GM18499 (cell line): ENCODE data around the gene TTC7B.

ENCODE experiments used
- ATAC-seq: cut with Tn5 transposase; IDR thresholded peaks from one replicate; pipeline ENCODE4 v1.9.1; 2021; ENCODE audit warnings: moderate number of reproducible peaks; ENCODE audit not compliant: insufficient read depth, unreplicated experiment

Gene TTC7B

DNA sequence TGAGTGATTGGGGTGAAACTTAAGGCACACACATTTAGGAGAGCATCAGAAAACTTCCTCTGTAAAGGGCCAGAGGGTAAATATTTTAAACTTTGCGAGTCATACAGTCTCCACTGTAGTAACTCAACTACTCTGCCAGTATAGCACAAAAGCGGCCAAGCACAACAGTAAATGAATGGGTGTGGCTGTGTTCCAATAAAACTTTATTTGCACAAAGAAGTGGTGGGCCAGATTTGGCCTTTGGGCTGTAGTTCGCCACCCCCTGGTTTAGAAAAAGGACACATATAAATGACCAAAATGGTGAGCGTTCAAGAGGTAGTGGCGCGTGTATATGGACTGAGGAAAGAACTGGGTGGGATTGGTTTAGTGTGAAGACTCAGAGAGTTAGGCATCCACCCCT is 309.5 kb downstream of the TTC7B start:
- ATAC-seq, result no peak

- no peak for ATAC-seq
These were observed 310.7 kb downstream of the TTC7B start for GRCh38 chr14:90505531-90505930.

- no peak for ATAC-seq
These were observed 311.6 kb downstream of the TTC7B start for GRCh38 chr14:90504643-90505042.

DNA sequence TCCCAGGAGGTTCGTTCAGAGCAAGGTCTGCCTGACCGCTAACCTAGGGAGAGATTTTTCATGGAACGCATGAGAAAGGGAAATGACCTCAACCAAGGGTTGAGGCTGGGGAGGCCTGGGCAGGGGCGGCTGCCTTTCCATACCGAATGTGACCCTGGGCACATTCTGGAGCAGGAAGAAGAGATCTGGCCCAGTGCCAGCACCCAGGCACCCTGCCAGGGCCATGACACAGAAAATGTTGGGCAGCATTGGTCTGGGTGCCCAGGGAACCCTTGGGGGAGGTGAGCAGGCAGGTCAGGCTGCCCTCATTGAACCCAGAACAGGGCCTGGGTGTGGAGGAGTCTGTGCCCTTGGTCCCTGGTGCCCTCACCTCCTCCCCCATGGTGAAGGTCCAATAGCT is 312.6 kb downstream of the TTC7B start:
- no peak for ATAC-seq

DNA sequence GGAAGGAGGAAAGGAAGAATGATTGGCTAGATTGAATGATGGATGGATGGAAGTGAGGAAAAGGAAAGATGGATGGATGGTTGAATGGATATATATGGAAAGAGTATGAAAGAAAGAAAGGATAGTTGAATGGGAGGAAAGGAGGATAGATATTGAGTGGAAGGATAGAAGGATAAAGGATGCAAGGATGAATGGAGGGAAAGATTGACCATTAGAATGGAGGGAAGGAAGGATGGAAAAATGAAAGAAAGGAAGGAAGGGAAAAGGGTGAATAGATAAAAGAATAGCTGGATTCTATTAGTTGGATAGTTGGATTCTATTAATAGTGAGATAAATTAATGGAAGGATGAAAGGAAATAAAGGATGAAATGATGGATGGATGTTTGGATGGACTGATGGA is 313.5 kb downstream of the TTC7B start:
- no peak for ATAC-seq

GRCh38 chr14:90500665-90501370 is 315.4 kb downstream of the TTC7B start:
- ATAC-seq, result no peak

GRCh38 chr14:90499908-90500664 is 316.1 kb downstream of the TTC7B start:
- ATAC-seq, result no peak

GRCh38 chr14:90499121-90499520 is 317.1 kb downstream of the TTC7B start:
- ATAC-seq, result no peak

- no peak for ATAC-seq
These were observed 318.0 kb downstream of the TTC7B start for GRCh38 chr14:90498198-90498597.

GRCh38 chr14:90496379-90496778 is 319.9 kb downstream of the TTC7B start:
- no peak for ATAC-seq

DNA sequence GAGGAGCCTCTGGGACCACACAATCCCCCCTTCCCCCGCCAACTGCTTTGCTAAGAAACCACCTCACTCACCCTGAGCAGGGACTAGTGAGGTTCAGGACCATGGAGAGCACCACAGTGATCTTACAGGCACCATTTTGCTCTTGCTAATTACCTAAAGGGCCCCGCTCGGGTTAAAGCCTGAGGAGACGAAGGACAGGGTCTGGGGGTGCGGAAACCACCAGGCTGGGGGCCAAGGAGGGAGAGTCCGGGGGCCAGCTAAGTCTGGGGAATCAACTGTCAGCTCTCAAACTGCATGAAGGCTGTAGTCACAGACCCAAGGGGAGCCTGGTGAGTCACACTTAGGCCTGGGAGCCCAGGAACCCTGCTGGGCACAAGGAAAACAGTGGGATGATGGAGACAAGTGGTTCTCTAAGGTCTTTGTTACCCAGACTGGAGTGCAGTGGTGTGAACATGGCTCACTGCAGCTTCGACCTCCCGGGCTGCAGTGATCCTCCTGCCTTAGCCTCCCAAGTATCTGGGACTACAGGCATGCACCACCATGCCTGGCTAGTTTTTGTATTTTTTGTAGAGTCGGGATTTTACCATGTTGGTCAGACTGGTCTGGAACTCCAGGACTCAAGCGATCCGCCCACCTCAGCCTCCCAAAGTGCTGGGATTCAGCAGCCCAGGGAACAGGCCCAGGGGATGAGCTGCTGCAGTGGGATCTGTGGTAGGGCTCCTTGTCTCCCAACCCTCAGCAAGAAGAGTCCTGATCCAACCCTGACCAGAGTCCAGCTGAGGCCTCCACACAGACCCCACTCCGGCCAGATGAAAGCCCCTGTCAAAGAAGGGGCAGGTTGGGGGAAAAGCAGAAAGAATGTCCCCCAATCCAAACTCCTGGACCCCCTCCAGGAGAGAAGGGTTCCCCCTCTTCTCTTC is 320.6 kb downstream of the TTC7B start:
- no peak for ATAC-seq

DNA sequence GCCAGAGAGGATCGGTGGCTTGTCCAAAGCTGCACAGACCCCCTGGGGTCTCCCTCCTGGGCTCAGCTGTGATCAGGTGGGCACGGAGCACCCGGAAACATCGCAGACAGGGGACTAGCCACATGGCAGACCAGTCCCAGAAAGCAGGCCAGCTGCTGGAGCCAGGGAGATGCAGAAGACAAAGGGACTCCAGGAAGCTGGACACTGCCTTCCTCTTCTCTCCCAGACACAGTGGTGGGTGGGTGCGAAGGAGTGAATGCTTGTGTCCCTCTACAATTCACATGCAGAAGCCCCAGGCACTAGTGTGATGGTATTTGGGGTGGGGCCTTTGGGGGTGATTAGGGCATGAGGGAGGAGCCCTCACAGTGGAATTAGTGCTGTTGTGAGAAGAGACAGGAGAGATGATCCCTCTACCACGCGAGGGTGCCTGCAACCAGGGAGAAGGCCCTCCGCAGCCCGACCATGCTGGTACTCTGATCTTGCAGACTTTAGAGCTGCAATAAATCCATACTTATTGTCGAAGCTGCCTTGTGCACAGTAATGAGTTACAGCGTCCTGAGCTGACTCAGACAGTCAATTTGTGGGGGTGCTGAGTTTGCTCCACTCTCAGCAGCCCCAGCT is 324.2 kb downstream of the TTC7B start:
- no peak for ATAC-seq

DNA sequence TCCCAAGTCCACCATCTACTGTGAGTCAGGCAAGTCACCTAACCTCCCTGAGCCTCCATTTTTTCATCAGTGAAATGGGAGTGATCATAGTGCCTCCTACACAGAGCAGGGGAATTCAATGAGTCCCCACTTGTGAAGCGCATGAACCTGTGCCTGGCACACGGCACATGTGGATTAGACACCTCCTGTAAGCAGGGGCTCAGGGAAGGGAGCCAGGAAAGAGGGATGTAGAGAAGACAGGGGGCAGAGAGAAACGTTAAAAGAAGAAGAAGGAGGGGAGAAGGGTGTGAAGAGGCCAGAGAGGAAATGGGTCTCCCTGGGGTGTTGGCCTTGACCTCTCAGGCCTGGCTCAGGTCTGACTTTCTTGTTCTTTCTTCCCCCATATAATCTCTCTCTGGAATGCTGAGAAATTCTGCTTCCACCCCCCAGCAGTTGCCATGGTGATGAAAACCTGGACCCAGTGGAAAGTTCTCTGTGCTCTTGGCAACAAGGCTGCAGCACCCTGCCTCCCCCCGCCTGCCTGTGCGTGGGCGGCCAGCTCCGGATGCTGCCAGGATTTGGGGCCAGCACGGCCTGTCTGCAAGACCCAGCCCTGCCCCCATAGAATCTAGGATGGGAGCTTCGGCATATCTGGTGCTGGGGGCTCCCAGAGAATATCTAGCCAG is 324.9 kb downstream of the TTC7B start:
- no peak for ATAC-seq

- no peak for ATAC-seq
These were observed 325.5 kb downstream of the TTC7B start for GRCh38 chr14:90490720-90491050.

DNA sequence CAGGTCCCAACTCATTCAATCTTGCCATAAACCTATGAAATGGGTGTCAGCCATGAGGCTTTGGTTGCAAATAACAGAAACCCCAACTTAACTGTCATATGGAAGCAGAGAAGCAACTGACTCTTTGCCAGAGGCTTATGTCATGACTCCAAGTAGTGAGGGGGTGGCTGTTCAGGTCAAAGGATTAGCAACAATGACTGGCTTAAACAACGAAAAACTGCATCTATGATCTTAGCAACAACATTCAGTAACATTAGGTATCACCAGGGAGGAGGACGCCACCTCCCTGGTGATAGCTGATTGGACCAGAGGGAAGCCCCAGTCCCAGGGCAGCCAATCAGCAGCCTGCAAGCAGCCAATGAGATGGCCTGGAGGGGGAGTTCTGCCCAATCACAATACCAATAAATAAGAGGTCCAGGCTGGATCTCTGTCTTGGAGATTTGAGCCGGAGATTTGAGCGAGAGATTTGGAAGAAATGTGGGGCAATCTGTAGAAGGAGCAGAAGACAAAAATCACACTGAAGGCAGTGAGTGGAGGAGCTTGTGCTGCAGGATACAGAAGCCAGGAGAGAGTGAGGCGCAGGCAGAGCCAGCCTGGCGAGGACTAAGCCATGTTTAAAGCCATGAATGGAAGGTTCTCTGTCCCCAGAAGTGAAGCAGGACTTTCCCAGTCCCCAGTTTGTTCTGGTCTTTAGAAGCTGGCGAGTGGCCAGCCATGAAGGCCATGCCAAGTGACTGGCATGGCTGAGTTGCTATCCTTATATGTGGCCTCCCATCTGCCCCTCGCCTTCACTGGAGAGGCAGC is 326.1 kb downstream of the TTC7B start:
- ATAC-seq, result no peak

DNA sequence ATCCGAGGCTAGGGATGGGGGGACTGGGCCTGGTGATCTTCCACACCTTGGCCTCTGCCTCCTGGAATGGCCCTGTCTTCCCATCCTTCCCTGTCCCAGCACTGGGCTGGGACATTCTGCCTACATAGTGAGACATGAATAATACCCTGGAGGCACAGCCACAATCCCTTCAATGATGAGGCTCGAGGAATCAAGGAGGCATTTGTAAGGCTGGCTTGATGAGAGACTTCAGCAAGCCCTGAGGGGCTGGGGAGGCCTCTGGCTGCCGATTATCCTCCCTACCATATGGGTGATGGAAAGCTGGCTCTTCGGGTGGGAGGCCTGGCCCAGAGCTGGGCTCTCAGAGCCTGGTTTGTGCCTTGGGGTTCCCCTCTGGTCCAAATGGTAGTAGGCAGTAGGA is 326.9 kb downstream of the TTC7B start:
- ATAC-seq, result no peak

- no peak for ATAC-seq
These were observed 328.0 kb downstream of the TTC7B start for GRCh38 chr14:90488256-90488655.

DNA sequence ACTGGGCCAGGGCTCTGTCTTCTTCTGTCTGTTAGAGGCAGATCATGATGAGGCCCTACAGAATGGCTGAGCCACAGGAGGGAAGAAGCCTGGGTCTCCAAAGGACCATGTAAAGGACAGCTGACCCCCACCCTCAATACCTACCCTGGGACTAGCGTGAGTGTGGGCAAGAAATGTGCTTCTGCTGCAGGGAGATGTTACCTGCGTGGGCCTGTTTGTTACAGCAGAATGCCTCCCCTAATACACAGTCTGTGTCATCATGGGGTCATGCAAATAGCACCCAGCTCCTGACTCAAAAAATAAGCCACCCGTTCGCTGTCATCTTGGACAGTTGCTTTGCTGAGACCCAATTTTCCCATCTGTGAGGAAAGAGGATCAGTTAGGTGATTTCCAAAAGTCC is 328.8 kb downstream of the TTC7B start:
- ATAC-seq, result no peak

DNA sequence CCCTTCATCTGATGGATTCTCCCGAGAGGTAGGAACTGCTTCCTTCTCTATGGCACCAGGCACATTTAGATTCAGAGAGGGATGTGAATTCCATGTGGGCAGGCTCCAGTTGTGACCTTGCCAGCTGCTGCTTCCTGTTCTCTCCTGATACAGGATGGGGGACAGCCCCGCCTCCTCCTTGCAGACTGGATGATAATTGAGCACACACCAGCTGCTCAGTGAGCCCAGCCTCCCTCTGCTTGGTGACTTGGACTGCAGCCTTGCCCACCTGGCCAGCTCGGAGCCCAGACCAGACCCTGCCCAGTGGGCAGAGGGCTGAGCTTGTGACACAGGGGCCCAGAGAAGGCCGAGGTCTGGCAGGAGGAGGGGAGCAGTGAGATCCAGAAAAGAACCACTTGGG is 329.2 kb downstream of the TTC7B start:
- no peak for ATAC-seq
